ENCODE measurements around the gene KLHL9. TPM values are rescaled to one million over a fixed set of nuclear protein-coding genes. Genes with fewer than 3 reads are reported as not detected.

KLHL9 gene
- total and polyA plus RNA-seq, 2 of the 13 experiments (the other 11 are each of a cell fraction or from before 2014, with no cell fraction given), result 8.7 to 17.7 TPM

- TF ChIP-seq ETV6 (CRISPR knock-in tag; conservative IDR thresholded peaks at IDR 0.05) (no peak), LRRFIP1 (CRISPR knock-in tag; conservative IDR thresholded peaks at IDR 0.05) (no peak), KAT2B (IDR thresholded peaks at IDR 0.05; ENCODE audit: borderline replicate concordance, low read depth, low read length) (no peak), ZNF367 (CRISPR knock-in tag; IDR thresholded peaks at IDR 0.05; ENCODE audit: borderline replicate concordance) (no peak), ZFX (CRISPR knock-in tag; IDR thresholded peaks at IDR 0.05; ENCODE audit: low read depth) (peak; percentile 100), MED1 (CRISPR knock-in tag; IDR thresholded peaks at IDR 0.05) (peak; percentile 64), ZNF781 (CRISPR knock-in tag; IDR thresholded peaks at IDR 0.05; ENCODE audit: borderline replicate concordance, not compliant biosample characterization) (peak; percentile 90), ZNF790 (CRISPR knock-in tag; IDR thresholded peaks at IDR 0.05; ENCODE audit: borderline replicate concordance) (peak; percentile 79; the same call in 1 of the 2 replicates), ZNF333 (CRISPR knock-in tag; IDR thresholded peaks at IDR 0.05; ENCODE audit: borderline replicate concordance) (peak; percentile 63; the same call in 1 of the 2 replicates), HMG20A (CRISPR knock-in tag; IDR thresholded peaks at IDR 0.05; ENCODE audit: borderline replicate concordance) (no peak), HOMEZ (CRISPR knock-in tag; IDR thresholded peaks at IDR 0.05; ENCODE audit: low read depth) (0 out of 2 replicates have a peak, but pooled peaks have one; percentile 13), ARHGAP35 (CRISPR knock-in tag; IDR thresholded peaks at IDR 0.05; ENCODE audit: borderline replicate concordance) (no peak), WIZ (CRISPR knock-in tag; IDR thresholded peaks at IDR 0.05) (peak; percentile 47; the same call in 1 of the 2 replicates), SMAD3 (CRISPR knock-in tag; IDR thresholded peaks at IDR 0.05) (0 out of 2 replicates have a peak, but pooled peaks have one; percentile 17), ZNF841 (CRISPR knock-in tag; IDR thresholded peaks at IDR 0.05; ENCODE audit: borderline replicate concordance) (no peak), SP4 (CRISPR knock-in tag; IDR thresholded peaks at IDR 0.05) (no peak), RORA (CRISPR knock-in tag; IDR thresholded peaks at IDR 0.05) (no peak), HNF1B (CRISPR knock-in tag; IDR thresholded peaks at IDR 0.05) (no peak), JUN (CRISPR knock-in tag; IDR thresholded peaks at IDR 0.05) (peak; percentile 75), CBFB (CRISPR knock-in tag; IDR thresholded peaks at IDR 0.05) (0 out of 2 replicates have a peak, but pooled peaks have one; percentile 51), SYNCRIP (IDR thresholded peaks at IDR 0.05; ENCODE audit: insufficient read depth, low read depth, low read length) (no peak), ZMAT5 (CRISPR knock-in tag; IDR thresholded peaks at IDR 0.05; ENCODE audit: borderline replicate concordance, low read depth) (no peak), ZNF44 (CRISPR knock-in tag; IDR thresholded peaks at IDR 0.05) (0 out of 2 replicates have a peak, but pooled peaks have one; percentile 55)
Measured at GRCh38 chr9:21334701-21335632, at the start of gene KLHL9 (continued).

Measured in HepG2 (cell line).